ENCODE data around the gene TAF4. TPM values are rescaled to one million over a fixed set of nuclear protein-coding genes. Genes with fewer than 3 reads are reported as not detected.
"Not testable (repeated sequence)": the region's sequence is repeated elsewhere in the genome, so short reads cannot be mapped to it uniquely, and the experiment has no call there.

TAF4 gene
- total RNA-seq, 1 experiment from 2014 or later, result 13.8 TPM

GRCh38 chr20:61976644-61977418 lies 88.8 kb downstream of the TAF4 start:
- in situ Hi-C loops (cut with HindIII; ENCODE audit: low sequenced_read_pairs), result no loop called here
- DNase-seq (ENCODE audit: low spot score), result peak; percentile 19

- no peak for DNase-seq (ENCODE audit: low spot score)
- in situ Hi-C loops (cut with HindIII; ENCODE audit: low sequenced_read_pairs), result no loop called here
Measured at GRCh38 chr20:61976263-61976643, 89.4 kb downstream of the TAF4 start.

- in situ Hi-C loops (cut with HindIII; ENCODE audit: low sequenced_read_pairs), result no loop called here
- no peak for DNase-seq (ENCODE audit: low spot score)
Measured at GRCh38 chr20:61975407-61976129, 90.1 kb downstream of the TAF4 start.

GRCh38 chr20:61974357-61974665 lies 91.4 kb downstream of the TAF4 start:
- in situ Hi-C loops (cut with HindIII; ENCODE audit: low sequenced_read_pairs), result no loop called here
- DNase-seq (ENCODE audit: low spot score), result no peak

GRCh38 chr20:61973515-61974356 lies 91.9 kb downstream of the TAF4 start:
- in situ Hi-C loops (cut with HindIII; ENCODE audit: low sequenced_read_pairs), result no loop called here
- no peak for DNase-seq (ENCODE audit: low spot score)

- no peak for DNase-seq (ENCODE audit: low spot score)
- in situ Hi-C loops (cut with HindIII; ENCODE audit: low sequenced_read_pairs), result no loop called here
Measured at GRCh38 chr20:61972636-61973508, 92.8 kb downstream of the TAF4 start.

GRCh38 chr20:61971595-61971994 lies 94.1 kb downstream of the TAF4 start:
- in situ Hi-C loops (cut with HindIII; ENCODE audit: low sequenced_read_pairs), result not testable (repeated sequence)

GRCh38 chr20:61970357-61970756 lies 95.3 kb downstream of the TAF4 start:
- in situ Hi-C loops (cut with HindIII; ENCODE audit: low sequenced_read_pairs), result no loop called here
- no peak for DNase-seq (ENCODE audit: low spot score)

More at GRCh38 chr20:61971595-61971994, 94.1 kb downstream of the TAF4 start:
- DNase-seq (ENCODE audit: low spot score), result not testable (repeated sequence)

GRCh38 chr20:61969806-61970205 lies 95.9 kb downstream of the TAF4 start:
- in situ Hi-C loops (cut with HindIII; ENCODE audit: low sequenced_read_pairs), result no loop called here
- DNase-seq (ENCODE audit: low spot score), result no peak

- no peak for DNase-seq (ENCODE audit: low spot score)
- in situ Hi-C loops (cut with HindIII; ENCODE audit: low sequenced_read_pairs), result no loop called here
Measured at GRCh38 chr20:61968932-61969331, 96.7 kb downstream of the TAF4 start.

- in situ Hi-C loops (cut with HindIII; ENCODE audit: low sequenced_read_pairs), result no loop called here
- DNase-seq (ENCODE audit: low spot score), result no peak
Measured at GRCh38 chr20:61968036-61968810, 97.5 kb downstream of the TAF4 start.

GRCh38 chr20:61967300-61967699 lies 98.4 kb downstream of the TAF4 start:
- DNase-seq (ENCODE audit: low spot score), result no peak
- in situ Hi-C loops (cut with HindIII; ENCODE audit: low sequenced_read_pairs), result no loop called here

GRCh38 chr20:61966492-61967244 lies 99.0 kb downstream of the TAF4 start:
- DNase-seq (ENCODE audit: low spot score), result no peak
- in situ Hi-C loops (cut with HindIII; ENCODE audit: low sequenced_read_pairs), result no loop called here

- no peak for DNase-seq (ENCODE audit: low spot score)
- in situ Hi-C loops (cut with HindIII; ENCODE audit: low sequenced_read_pairs), result no loop called here
Measured at GRCh38 chr20:61965606-61966491, 99.8 kb downstream of the TAF4 start.

GRCh38 chr20:61964675-61965605 lies 100.7 kb downstream of the TAF4 start:
- in situ Hi-C loops (cut with HindIII; ENCODE audit: low sequenced_read_pairs), result no loop called here
- no peak for DNase-seq (ENCODE audit: low spot score)
